Measurements from ENCODE around the gene AHCTF1.

The AHCTF1 gene

GRCh38 chr1:246803883-246804282, 127.9 kb downstream of the AHCTF1 start:
- TF ChIP-seq, protein P1, sequence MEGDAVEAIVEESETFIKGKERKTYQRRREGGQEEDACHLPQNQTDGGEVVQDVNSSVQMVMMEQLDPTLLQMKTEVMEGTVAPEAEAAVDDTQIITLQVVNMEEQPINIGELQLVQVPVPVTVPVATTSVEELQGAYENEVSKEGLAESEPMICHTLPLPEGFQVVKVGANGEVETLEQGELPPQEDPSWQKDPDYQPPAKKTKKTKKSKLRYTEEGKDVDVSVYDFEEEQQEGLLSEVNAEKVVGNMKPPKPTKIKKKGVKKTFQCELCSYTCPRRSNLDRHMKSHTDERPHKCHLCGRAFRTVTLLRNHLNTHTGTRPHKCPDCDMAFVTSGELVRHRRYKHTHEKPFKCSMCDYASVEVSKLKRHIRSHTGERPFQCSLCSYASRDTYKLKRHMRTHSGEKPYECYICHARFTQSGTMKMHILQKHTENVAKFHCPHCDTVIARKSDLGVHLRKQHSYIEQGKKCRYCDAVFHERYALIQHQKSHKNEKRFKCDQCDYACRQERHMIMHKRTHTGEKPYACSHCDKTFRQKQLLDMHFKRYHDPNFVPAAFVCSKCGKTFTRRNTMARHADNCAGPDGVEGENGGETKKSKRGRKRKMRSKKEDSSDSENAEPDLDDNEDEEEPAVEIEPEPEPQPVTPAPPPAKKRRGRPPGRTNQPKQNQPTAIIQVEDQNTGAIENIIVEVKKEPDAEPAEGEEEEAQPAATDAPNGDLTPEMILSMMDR (IDR thresholded peaks at IDR 0.05) = no peak
- TF ChIP-seq ZFX (IDR thresholded peaks at IDR 0.05; ENCODE audit: borderline replicate concordance) = no peak

DNA sequence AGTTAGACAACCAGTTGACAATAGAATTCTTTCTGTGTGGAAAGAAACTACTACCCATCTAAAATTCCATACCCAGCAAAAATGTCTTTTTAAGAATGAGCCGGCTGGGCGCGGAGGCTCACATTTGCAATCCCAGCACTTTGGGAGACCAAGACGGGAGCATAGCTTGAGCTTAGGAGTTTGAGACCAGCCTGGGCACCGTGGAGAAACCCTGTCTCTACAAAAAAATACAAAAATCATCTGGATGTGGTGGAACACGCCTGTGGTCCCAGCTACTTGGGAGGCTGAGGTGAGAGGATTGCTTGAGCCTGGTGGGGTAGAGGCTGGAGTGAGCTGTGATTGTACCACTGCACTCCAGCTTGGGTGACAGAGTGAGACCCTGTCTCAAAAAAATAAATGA, 128.4 kb downstream of the AHCTF1 start:
- no peak for TF ChIP-seq ZFX (IDR thresholded peaks at IDR 0.05; ENCODE audit: borderline replicate concordance)
- TF ChIP-seq, protein P1 (IDR thresholded peaks at IDR 0.05) = no peak
- no peak overlapping the region for H3K27ac ChIP-seq

More at GRCh38 chr1:246803883-246804282, 127.9 kb downstream of the AHCTF1 start:
- H3K27ac ChIP-seq = no peak overlapping the region

- H3K27ac ChIP-seq = no peak overlapping the region
- TF ChIP-seq ZFX (IDR thresholded peaks at IDR 0.05; ENCODE audit: borderline replicate concordance) = no peak
- TF ChIP-seq, protein P1 (IDR thresholded peaks at IDR 0.05) = no peak
Measured at GRCh38 chr1:246801241-246802020, 130.3 kb downstream of the AHCTF1 start.

GRCh38 chr1:246800756-246801155, 131.0 kb downstream of the AHCTF1 start:
- H3K27ac ChIP-seq = no peak overlapping the region
- TF ChIP-seq, protein P1 (IDR thresholded peaks at IDR 0.05) = no peak
- no peak for TF ChIP-seq ZFX (IDR thresholded peaks at IDR 0.05; ENCODE audit: borderline replicate concordance)

DNA sequence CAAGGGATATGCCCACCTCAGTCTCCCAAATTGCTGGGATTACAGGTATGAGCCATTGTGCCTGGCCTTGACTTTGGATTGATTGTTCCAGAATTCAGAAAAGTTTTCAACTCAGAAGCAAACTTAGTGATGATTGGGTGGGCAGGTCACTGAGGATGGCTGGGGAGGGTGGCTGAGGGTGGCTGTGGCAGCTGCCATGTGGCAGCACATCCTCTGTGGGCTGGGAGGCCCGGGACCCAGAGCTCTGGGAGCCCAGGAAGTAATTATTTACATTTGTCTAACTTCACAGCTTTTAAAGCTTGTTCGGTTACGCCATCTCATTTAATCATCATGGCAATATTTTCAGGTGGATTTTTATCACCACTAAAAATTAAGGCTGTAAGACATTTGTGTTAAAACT, 131.4 kb downstream of the AHCTF1 start:
- no peak overlapping the region for H3K27ac ChIP-seq
- TF ChIP-seq, protein P1 (IDR thresholded peaks at IDR 0.05) = no peak
- TF ChIP-seq ZFX (IDR thresholded peaks at IDR 0.05; ENCODE audit: borderline replicate concordance) = no peak

GRCh38 chr1:246798606-246799496, 132.9 kb downstream of the AHCTF1 start:
- H3K27ac ChIP-seq = no peak overlapping the region; the same call in 1 of the 2 replicates
- no peak for TF ChIP-seq ZFX (IDR thresholded peaks at IDR 0.05; ENCODE audit: borderline replicate concordance)
- TF ChIP-seq, protein P1 (IDR thresholded peaks at IDR 0.05) = no peak

All from 22Rv1 (cell line).